ENCODE results near the gene PPP1R7. TPM values are rescaled to one million over a fixed set of nuclear protein-coding genes. Genes with fewer than 3 reads are reported as not detected.
A peak's percentile ranks its signal among the peaks of the same experiment; 100 is the strongest.

PPP1R7 gene
- polyA plus RNA-seq, 6 donors from 2014 or later: 96.4 to 130 (median 112) TPM

DNA sequence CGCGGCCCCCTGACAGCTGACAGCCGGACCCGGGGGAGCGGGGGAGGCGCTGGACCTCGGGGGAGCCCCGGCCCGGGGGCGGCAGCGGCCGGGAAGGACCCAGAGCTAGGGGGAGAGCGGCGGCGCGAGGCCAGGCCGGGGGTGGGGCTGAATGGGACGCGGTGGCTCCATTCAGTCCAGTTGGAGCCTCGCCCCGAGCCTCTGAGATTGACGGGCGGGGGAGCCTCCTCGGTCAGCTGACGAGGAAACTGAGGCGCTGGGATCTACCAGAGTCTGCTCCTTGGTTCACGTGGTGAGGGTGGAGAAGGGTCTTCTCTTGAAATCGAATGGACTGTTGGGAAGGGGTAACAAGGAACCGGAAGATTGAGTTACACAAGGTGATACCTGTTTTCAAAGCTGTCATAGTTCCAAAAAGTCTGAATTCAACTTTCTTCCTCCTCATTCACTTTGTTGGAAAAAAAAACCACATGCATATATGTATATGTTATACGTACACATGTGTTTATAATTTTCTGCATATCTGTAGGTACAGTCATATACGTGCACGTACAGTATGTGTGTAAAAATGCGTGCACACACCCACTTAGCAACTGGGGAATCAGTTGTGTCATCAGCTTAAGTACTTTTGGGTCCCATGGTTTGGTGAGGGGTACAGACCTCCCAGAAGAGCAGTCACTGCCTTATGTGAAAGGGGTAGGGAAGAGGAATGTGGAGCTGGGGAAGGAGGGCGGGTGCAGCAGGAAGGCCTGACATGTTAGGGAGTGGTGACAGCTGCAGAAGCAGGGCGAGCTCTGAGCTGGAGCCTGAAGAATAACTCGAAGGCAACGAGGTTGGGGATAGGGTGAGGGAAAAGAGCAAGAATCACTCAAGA, 628 bp downstream of the PPP1R7 start:
- Mint-ChIP-seq H3K27me3 (no peaks in the 10 kb centered on the region), H3K4me1 (peaks cover 33 to 48% (median 36%) of the 10 kb centered on the region in 3 donors), H3K27ac (peak overlapping the region; percentile 92 to 98 (median 96)), H3K9me3 (no peaks in the 10 kb centered on the region), H3K4me3 (peak overlapping the region; percentile 92 to 100 (median 99)), H3K36me3 (no peaks in the 10 kb centered on the region)
- ATAC-seq (ENCODE audit: low read depth in 2 of 2) (no peak), DNase-seq (no peak)

DNA sequence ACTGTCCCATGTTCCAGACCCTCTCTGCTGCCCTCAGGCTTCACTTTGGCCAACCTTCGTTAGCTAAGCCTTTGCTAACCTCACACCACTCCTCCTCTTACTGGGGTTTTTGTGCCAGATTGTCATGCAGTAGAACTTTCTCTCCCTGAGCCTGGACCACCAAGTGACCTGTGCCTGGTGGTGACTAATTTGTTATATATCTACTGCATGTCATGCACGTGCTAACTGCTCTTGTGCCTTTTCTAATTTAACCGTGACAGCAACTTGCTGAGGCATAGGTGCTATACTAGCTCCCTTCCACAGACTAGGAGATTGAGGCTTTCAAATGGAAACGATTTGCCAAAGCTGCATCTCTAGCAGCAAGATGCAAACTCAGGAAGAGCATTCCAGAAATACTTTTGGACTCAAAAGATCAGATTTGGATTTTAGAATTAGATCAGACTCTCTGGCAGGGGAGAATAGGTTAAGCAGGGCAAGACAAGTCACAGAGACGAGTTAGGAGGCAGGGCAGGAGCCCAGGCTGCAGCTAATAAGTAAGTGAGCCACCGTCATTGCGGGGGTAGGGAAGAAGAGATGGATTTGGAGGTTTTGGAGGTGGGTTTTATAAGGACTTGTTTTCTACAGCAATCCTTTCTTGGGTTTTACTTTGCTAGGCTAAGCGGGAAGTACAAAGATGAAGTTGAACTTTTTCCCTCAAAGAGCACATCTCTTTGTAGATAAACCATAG, 1.8 kb downstream of the PPP1R7 start:
- DNase-seq (no peak), ATAC-seq (ENCODE audit: low read depth in 2 of 2) (no peak)
- Mint-ChIP-seq H3K27ac (peak overlapping the region in 3 of 6 donors; percentile 92 to 94 (median 94)), H3K27me3 (no peaks in the 10 kb centered on the region), H3K4me1 (peaks cover 36 to 46% (median 37%) of the 10 kb centered on the region in 3 donors), H3K36me3 (no peaks in the 10 kb centered on the region), H3K9me3 (no peaks in the 10 kb centered on the region), H3K4me3 (peak overlapping the region; percentile 45 to 100 (median 99))

DNA sequence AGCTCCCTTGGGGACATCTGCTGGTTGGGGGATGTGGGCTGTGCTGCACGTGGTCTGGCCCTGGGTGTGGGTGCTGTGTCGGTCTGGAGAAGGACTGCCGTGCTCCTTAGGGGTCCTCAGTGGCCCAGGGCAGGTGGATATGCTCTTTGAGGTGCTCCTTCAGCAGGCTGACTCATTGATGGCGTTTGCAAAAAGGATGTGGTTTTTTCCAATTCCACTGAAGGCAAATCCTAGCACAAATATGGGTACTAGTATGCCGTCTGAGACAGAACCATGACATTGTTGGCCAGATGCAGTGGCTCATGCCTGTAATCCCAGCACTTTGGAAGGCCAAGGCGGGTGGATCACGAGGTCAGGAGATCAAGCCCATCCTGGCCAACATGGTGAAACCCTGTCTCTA, 3.3 kb downstream of the PPP1R7 start:
- Mint-ChIP-seq H3K27me3 (no peaks in the 10 kb centered on the region), H3K9me3 (no peaks in the 10 kb centered on the region), H3K4me1 (peaks cover 34 to 47% (median 35%) of the 10 kb centered on the region in 3 donors), H3K27ac (no peak overlapping the region), H3K36me3 (peaks cover 0 to 6% of the 10 kb centered on the region in 2 donors), H3K4me3 (peak overlapping the region in 1 of 8 donors; percentile 54)
- no peak for DNase-seq
- ATAC-seq (ENCODE audit: low read depth in 2 of 2): no peak

DNA sequence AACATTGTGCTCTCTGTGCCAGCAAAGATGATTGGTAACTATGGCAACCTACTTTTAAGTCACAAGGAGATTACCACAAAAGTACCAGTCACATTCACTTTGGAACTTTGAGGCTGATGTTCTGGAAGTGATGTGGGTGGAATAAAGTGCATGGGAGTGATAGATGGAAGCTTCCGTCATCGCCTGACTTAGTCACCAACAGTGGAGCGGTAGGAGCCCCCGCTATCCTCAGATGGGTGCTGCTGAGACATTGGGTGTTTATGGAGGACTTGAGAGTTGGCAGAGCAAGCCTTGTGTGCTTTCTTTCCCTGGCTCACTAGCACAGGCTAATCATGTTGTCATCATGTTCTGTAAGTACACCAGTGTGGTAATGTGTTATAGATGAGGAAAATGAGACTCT, 4.6 kb downstream of the PPP1R7 start:
- H3K9me3 Mint-ChIP-seq: no peaks in the 10 kb centered on the region
- peaks cover 0 to 6% of the 10 kb centered on the region in 2 donors for H3K36me3 Mint-ChIP-seq
- DNase-seq (no peak), ATAC-seq (ENCODE audit: low read depth in 2 of 2) (no peak)
- no peaks in the 10 kb centered on the region for H3K27me3 Mint-ChIP-seq
- H3K4me3 Mint-ChIP-seq: peak overlapping the region in 2 of 8 donors; percentile 2 to 29
- peaks cover 32 to 39% (median 33%) of the 10 kb centered on the region in 3 donors for H3K4me1 Mint-ChIP-seq
- peak overlapping the region in 1 of 6 donors; percentile 88 for H3K27ac Mint-ChIP-seq

DNA sequence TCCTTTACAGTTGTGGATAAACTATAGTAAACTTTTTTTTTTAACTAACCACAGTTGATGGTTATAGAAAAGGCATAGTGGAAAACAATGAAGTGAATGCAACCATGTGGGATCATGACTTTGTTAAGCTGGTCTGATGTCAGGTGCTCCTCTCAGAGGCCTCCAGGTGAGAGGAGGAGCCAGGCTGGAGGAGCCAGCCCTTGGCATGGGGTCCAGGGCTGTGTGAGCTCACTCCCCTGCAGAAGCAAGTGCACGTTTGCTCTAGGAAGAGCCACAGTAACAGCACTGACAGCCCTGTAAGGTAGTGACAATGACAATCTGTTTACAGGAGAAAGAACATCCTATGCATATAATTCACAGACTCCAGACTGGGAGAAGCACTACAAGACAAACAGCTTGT, 5.7 kb downstream of the PPP1R7 start:
- peak overlapping the region in 1 of 8 donors; percentile 43 for H3K4me3 Mint-ChIP-seq
- H3K27ac Mint-ChIP-seq: no peak overlapping the region
- H3K9me3 Mint-ChIP-seq: no peaks in the 10 kb centered on the region
- peaks cover 24 to 29% (median 25%) of the 10 kb centered on the region in 3 donors for H3K4me1 Mint-ChIP-seq
- H3K36me3 Mint-ChIP-seq: peaks cover 0 to 6% of the 10 kb centered on the region in 2 donors
- ATAC-seq (ENCODE audit: low read depth in 2 of 2): no peak
- DNase-seq: no peak
- no peaks in the 10 kb centered on the region for H3K27me3 Mint-ChIP-seq

DNA sequence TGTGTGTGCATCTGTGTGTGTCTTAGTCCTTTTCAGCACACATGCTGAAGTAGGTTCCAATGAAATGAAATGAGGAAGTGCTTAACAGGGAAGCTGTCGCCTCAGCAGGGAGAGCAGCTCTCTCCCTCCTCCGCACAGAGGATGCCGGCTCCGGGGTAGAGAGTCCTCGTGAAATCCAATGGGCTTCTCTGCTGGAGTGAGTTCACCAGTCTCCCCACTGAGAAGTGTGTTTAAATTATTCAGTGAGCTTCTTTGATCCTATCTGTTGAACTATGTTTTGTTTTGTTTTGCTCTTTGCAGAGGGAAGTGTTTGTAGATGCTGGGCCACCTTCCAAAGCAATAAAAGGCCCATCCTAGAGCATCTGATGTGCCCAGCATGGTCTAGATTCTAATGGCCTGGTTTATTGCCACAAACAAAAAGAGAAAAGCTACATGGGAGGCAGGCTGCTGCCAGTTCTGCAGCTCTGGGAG, 6.7 kb downstream of the PPP1R7 start:
- H3K27me3 Mint-ChIP-seq: no peaks in the 10 kb centered on the region
- H3K36me3 Mint-ChIP-seq: peaks cover 1 to 9% of the 10 kb centered on the region in 2 donors
- H3K4me3 Mint-ChIP-seq: peak overlapping the region in 1 of 8 donors; percentile 21
- ATAC-seq (ENCODE audit: low read depth in 2 of 2): no peak
- peak overlapping the region in 2 of 6 donors; percentile 36 to 73 for H3K27ac Mint-ChIP-seq
- peaks cover 13 to 18% (median 14%) of the 10 kb centered on the region in 3 donors for H3K4me1 Mint-ChIP-seq
- no peaks in the 10 kb centered on the region for H3K9me3 Mint-ChIP-seq
- no peak for DNase-seq

DNA sequence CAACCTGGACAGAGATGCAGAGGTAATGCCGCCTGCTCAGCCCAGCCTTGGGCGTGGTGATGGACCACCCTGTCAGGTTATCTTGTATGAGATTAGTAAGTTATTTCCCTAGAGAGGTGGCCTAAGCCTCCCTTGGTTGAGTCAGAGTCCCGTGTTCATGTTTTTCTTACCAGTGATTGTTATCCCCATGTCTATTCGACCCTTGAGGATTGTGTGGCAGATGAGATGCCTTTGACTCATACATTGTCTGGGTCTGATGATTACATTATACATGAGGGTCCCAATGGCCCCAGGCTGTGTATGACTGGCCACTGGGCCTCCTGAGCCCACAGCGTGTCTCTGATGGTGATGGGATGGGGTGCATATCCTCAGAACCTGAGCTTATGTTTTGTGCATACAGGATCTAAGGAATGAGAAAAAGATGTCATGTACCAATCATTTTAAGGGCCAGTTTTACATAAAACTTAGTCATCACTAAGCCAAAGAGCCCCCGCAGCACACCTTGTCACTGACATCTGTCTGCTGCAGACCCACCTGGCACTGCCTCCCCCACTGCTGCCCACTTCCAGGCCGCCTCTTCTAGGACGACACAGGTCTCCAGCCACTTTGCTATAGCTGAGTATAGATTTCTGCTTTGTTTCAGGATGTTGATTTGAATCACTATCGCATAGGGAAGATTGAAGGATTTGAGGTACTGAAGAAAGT, 7.7 kb downstream of the PPP1R7 start:
- no peaks in the 10 kb centered on the region for H3K9me3 Mint-ChIP-seq
- peaks cover 10 to 14% (median 11%) of the 10 kb centered on the region in 3 donors for H3K4me1 Mint-ChIP-seq
- DNase-seq (no peak), ATAC-seq (ENCODE audit: low read depth in 2 of 2) (no peak)
- no peak overlapping the region for H3K27ac Mint-ChIP-seq
- H3K36me3 Mint-ChIP-seq: peaks cover 6 to 14% of the 10 kb centered on the region in 2 donors
- no peaks in the 10 kb centered on the region for H3K27me3 Mint-ChIP-seq
- no peak overlapping the region for H3K4me3 Mint-ChIP-seq

DNA sequence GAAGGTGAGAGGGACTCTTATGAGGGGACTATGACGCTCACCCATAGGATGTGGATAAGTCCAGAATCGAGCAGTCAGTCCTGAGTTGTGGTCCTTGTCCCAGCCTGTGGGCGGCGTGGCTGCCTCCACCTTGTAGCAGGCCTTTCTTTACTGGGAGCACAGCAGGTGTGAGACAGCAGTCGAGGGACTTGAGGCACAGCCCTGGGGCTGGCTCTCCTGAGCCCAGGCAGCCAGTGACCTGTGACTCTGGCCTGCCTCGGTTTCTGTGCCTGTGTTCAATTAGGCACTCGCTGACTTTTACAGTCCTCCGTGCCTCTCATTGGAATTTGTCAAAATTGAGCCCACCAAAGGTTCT, 8.3 kb downstream of the PPP1R7 start:
- no peak for ATAC-seq (ENCODE audit: low read depth in 2 of 2)
- DNase-seq: no peak
- peaks cover 10 to 14% (median 11%) of the 10 kb centered on the region in 3 donors for H3K4me1 Mint-ChIP-seq
- no peaks in the 10 kb centered on the region for H3K27me3 Mint-ChIP-seq
- no peaks in the 10 kb centered on the region for H3K9me3 Mint-ChIP-seq
- H3K27ac Mint-ChIP-seq: no peak overlapping the region
- H3K4me3 Mint-ChIP-seq: no peak overlapping the region
- peaks cover 6 to 14% of the 10 kb centered on the region in 2 donors for H3K36me3 Mint-ChIP-seq

DNA sequence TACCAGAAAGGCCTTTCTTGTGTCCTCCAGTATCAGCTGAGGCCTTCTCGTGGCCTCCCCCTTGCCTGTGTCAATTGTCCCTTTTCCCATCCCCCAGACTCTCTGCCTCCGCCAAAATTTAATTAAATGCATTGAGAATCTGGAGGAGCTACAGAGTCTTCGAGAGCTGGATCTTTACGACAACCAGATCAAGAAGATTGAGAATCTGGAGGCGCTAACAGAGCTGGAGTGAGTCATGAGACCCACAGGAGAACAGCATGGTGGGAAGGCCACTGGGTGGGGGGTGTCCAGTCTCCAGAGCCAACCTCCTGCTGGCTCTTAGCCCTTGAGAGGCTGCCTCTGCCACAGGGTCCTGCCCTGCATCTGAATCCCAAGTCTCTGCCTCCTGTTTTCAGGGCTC, 8.8 kb downstream of the PPP1R7 start:
- ATAC-seq (ENCODE audit: low read depth in 2 of 2): no peak
- H3K4me3 Mint-ChIP-seq: no peak overlapping the region
- no peaks in the 10 kb centered on the region for H3K9me3 Mint-ChIP-seq
- H3K4me1 Mint-ChIP-seq: peaks cover 10 to 14% (median 11%) of the 10 kb centered on the region in 3 donors
- no peak for DNase-seq
- H3K36me3 Mint-ChIP-seq: peaks cover 6 to 14% of the 10 kb centered on the region in 2 donors
- H3K27ac Mint-ChIP-seq: no peak overlapping the region
- H3K27me3 Mint-ChIP-seq: no peaks in the 10 kb centered on the region

DNA sequence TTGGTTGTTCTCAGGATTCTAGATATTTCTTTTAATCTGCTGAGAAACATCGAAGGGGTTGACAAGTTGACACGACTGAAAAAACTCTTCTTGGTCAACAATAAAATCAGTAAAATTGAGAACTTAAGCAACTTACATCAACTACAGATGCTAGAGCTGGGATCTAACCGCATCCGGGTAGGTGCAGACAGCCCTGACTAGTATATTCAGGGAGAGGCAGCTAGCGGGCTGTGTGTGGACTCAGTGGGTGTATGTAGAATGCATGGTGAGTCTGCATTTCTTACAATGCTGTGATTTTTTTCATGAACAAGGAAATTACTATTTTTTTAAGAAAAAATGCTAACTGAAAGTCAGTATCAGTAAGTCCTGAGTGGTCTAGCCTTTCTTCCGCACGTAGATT, 10.1 kb downstream of the PPP1R7 start:
- ATAC-seq (ENCODE audit: low read depth in 2 of 2): no peak
- DNase-seq: no peak
- H3K36me3 Mint-ChIP-seq: peaks cover 6 to 14% of the 10 kb centered on the region in 2 donors
- no peak overlapping the region for H3K4me3 Mint-ChIP-seq
- H3K4me1 Mint-ChIP-seq: peaks cover 10 to 14% (median 11%) of the 10 kb centered on the region in 3 donors
- H3K9me3 Mint-ChIP-seq: no peaks in the 10 kb centered on the region
- H3K27me3 Mint-ChIP-seq: no peaks in the 10 kb centered on the region
- no peak overlapping the region for H3K27ac Mint-ChIP-seq

DNA sequence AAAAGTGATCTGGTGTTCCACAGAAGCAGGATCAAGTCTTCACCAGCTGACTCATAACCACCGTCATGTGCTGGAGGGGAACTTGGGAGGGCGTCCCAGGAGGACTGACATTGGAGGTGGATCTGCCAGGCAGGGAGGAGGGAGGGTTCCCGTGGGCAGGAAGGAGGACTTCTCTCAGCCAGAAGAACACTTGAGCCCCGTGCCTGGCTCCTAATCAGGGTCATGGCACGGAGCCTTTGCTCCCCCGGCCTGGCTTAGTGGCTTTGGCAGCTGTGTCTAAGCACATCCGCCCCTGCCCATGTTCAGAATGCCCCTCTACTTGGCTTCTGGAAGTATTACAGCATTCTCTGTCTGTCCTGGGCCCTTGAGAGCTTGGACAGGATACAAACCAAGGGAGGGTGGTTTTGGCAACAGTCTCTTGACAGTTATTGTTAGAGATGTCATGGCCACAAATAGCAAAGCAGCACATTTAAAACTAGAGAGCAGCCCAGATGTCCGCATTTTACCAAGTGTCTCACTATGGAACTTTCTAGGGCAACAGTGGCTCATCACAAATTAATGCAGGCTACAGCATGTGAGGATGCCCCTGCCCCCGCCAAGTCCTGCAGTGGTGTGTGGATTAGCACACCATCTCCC, 11.5 kb downstream of the PPP1R7 start:
- peaks cover 8 to 11% (median 8%) of the 10 kb centered on the region in 3 donors for H3K4me1 Mint-ChIP-seq
- no peak for ATAC-seq (ENCODE audit: low read depth in 2 of 2)
- peaks cover 6 to 14% of the 10 kb centered on the region in 2 donors for H3K36me3 Mint-ChIP-seq
- no peak for DNase-seq
- H3K4me3 Mint-ChIP-seq: no peak overlapping the region
- H3K27me3 Mint-ChIP-seq: no peaks in the 10 kb centered on the region
- peak overlapping the region in 1 of 6 donors; percentile 74 for H3K27ac Mint-ChIP-seq
- H3K9me3 Mint-ChIP-seq: no peaks in the 10 kb centered on the region

DNA sequence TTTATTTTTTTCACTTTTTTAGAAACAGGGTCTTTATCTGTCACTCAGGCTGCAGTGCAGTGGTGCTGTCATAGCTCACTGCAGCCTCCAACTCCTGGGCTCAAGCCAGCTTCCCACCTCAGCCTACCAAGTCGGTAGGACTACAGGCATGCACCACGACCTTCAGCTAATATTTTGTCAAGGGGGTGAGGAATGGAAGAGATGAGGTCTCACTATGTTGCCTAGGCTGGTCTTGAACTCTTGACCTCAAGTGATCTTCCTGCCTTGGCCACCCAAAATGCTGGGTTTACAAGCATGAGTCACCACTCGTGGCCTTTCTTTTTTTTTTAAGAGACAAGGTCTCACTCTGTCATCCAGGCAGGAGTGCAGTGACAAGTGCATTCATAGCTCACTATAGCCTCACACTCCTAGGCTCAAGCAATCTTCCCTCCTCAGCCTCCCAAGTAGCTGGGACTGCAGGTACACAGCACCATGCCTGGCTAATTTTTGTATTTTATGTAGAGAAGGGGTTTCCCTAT, 13.4 kb downstream of the PPP1R7 start:
- H3K27ac Mint-ChIP-seq: peak overlapping the region in 1 of 6 donors; percentile 24
- H3K27me3 Mint-ChIP-seq: no peaks in the 10 kb centered on the region
- ATAC-seq (ENCODE audit: low read depth in 2 of 2) (no peak), DNase-seq (no peak)
- no peak overlapping the region for H3K4me3 Mint-ChIP-seq
- peaks cover 13% of the 10 kb centered on the region in 2 donors for H3K36me3 Mint-ChIP-seq
- H3K9me3 Mint-ChIP-seq: no peaks in the 10 kb centered on the region
- peaks cover 0 to 5% (median 0%) of the 10 kb centered on the region in 3 donors for H3K4me1 Mint-ChIP-seq
